Pancreas (tissue), 10 donors: ENCODE measurements around the gene KLHL4. TPM values are rescaled to one million over a fixed set of nuclear protein-coding genes. Genes with fewer than 3 reads are reported as not detected.
"Not testable (repeated sequence)": the region's sequence is repeated elsewhere in the genome, so short reads cannot be mapped to it uniquely, and the experiment has no call there.

Source experiments
- ATAC-seq, 4 donors: fragments of 200-7000 bp; cut with Tn5 transposase; one replicate each; pipeline versions ENCODE4 v1.8.0 to v1.9.1; 2020; ENCODE audit warnings: mild to moderate bottlenecking in 4 of 4, moderate library complexity in 4 of 4
- DNase-seq, 6 donors: peaks; one replicate each; pipeline ENCODE4 v3.0.0-alpha.2; 2020
- FAIRE-seq: peaks from 2 replicates; lab custom pipeline; 2012; peaks lifted over from hg19 to GRCh38; lab: Jason Lieb, UNC
- H3K27ac ChIP-seq, 4 donors: fragments of 200-600 bp; sonication (generic); 1 replicate in 3 of 4; 2 replicates in 1 of 4; pipeline versions ENCODE4 v1.5.0 to v1.8.0; 2020
- H3K27me3 ChIP-seq, 4 donors: fragments of 200-600 bp; one replicate each; pipeline ENCODE4 v1.8.0; 2021
- H3K36me3 ChIP-seq, 3 donors: fragments of 200-600 bp; sonication (generic) in 1 of 3; one replicate each; pipeline versions ENCODE4 v1.5.0 to v1.8.0; 2020 to 2021
- H3K4me1 ChIP-seq, 3 donors: fragments of 200-600 bp; one replicate each; pipeline ENCODE4 v1.8.0; 2021
- H3K4me3 ChIP-seq, 4 donors: fragments of 200-600 bp; sonication (generic) in 2 of 4; one replicate each; pipeline versions ENCODE4 v1.5.0 to v1.8.0; 2020 to 2021
- H3K9me3 ChIP-seq, 4 donors: fragments of 200-600 bp; one replicate each; pipeline ENCODE4 v1.8.0; 2021
- WGBS, 2 donors: extraction: QIAGEN DNeasy Blood & Tissue Kit; methylation state at CpG; one replicate each; pipeline ENCODE4 v1.1.7; 2013; 5-methylcytosine and 5-hydroxymethylcytosine counted together
- intact Hi-C, 3 donors: fragments of 100-400 bp; cut with DNase I; formaldehyde crosslinking; loops; one replicate each; pipeline versions ENCODE4 v1.11.1 to v1.14.2; 2022
- polyA plus RNA-seq, 2 donors: library from polyadenylated mRNA; stranded (reverse); fragments of 200-250 nt; gene quantifications; one replicate each; pipeline ENCODE4 v1.2.3, GENCODE V29; 2013
- total RNA-seq, 6 donors: library from RNA; stranded (reverse); fragmentation: NEBNext Ultra II Directional in 4 of 6; extraction: Animal tissue kit (Norgen Biotek cat#: 25700) in 4 of 6; gene quantifications; one replicate each; pipeline versions ENCODE4 v1.2.1 to v1.2.4, GENCODE V29; 2021 to 2023
- TF ChIP-seq, protein P1 (sequence below), 4 donors: fragments of 200-600 bp; sonication (generic) in 3 of 4; IDR thresholded peaks; one replicate each; pipeline versions ENCODE4 v1.5.0 to v1.8.0; 2021; ENCODE audit warnings: antibody characterized with exemption in 4 of 4
- donor health status: healthy with polysubstance abuse.
- donor health status: DM: no; HTN: no; CAD: no; lungs with moderate emphysema.
- donor health status: DM: no; HTN: no; CAD: no.
- donor health status: control.
- donor health status: control.
- donor health status: Bipolar disorder and iron deficiency.
- donor health status: DM: yes; HTN: yes; CAD: no.
- donor health status: DM: no; HTN: no; CAD: no.
- donor health status: DM: no; HTN: no; CAD: no.
- donor health status: DM: yes; HTN: yes; CAD: no.

The KLHL4 gene, protein sequence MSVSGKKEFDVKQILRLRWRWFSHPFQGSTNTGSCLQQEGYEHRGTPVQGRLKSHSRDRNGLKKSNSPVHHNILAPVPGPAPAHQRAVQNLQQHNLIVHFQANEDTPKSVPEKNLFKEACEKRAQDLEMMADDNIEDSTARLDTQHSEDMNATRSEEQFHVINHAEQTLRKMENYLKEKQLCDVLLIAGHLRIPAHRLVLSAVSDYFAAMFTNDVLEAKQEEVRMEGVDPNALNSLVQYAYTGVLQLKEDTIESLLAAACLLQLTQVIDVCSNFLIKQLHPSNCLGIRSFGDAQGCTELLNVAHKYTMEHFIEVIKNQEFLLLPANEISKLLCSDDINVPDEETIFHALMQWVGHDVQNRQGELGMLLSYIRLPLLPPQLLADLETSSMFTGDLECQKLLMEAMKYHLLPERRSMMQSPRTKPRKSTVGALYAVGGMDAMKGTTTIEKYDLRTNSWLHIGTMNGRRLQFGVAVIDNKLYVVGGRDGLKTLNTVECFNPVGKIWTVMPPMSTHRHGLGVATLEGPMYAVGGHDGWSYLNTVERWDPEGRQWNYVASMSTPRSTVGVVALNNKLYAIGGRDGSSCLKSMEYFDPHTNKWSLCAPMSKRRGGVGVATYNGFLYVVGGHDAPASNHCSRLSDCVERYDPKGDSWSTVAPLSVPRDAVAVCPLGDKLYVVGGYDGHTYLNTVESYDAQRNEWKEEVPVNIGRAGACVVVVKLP
- total RNA-seq (under 1 TPM in 5 of 6 donors, not detected in 1; 0.04 to 0.22 (median 0.19) TPM), polyA plus RNA-seq (under 1 TPM; 0.04 to 0.21 TPM)

DNA sequence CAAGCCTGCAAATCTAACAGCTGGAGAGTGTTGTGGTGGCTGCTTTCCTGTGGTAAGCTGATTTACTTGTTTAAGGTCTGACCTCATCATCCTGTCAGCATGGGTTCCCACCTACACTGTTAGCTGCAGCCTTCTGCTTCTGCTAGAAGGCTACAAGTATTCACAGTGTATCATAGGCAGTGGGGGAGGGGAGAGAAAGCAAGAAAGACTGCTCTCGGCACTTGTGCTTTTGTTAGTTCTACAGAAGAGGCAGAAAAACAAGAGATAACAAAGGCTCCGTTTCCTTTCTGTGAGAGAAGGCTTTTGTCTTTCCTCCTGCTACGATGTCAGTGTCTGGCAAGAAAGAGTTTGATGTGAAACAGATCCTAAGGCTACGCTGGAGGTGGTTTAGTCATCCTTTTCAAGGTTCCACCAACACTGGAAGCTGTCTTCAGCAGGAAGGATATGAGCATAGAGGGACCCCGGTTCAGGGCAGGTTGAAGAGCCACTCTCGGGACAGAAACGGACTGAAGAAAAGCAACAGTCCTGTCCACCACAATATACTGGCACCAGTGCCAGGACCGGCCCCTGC lies at the start of gene KLHL4:
TSS of gene KLHL4 (plus strand) at position 232 of the 571 bp plus-strand sequence. CDS start at position 324, 92 bp downstream.
- FAIRE-seq: no peak

DNA sequence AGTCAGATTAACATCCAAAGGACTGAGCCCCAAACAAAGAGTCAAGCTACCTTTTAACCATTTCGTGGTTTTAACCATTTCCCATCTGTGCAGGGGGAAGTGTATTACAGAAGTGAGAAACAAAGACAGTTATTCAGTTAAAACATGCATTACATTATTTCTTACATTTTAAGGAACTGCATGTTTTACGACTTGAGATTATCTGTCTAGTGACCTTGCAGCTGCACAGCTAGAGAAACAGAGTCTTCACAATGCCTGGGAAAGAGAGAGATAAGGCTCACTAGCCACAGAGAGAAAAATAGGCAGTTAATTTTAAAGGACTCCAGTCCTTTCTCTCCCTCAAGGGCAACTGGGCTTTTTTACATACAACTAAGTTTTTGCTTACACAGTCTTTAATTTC lies 48.7 kb upstream of the KLHL4 start:
- intact Hi-C loops: no loop called here
- 8 to 11% methylated on average over 2 of the region's 2 CpGs for WGBS, 2 donors
- Histone ChIP-seq H3K27ac (no peak overlapping the region), H3K36me3 (no peaks in the 10 kb centered on the region), H3K4me3 (no peak overlapping the region), H3K9me3 (no peaks in the 10 kb centered on the region), H3K4me1 (no peaks in the 10 kb centered on the region), H3K27me3 (peaks cover 0 to 5% (median 0%) of the 10 kb centered on the region in 4 donors)
- TF ChIP-seq, protein P1, sequence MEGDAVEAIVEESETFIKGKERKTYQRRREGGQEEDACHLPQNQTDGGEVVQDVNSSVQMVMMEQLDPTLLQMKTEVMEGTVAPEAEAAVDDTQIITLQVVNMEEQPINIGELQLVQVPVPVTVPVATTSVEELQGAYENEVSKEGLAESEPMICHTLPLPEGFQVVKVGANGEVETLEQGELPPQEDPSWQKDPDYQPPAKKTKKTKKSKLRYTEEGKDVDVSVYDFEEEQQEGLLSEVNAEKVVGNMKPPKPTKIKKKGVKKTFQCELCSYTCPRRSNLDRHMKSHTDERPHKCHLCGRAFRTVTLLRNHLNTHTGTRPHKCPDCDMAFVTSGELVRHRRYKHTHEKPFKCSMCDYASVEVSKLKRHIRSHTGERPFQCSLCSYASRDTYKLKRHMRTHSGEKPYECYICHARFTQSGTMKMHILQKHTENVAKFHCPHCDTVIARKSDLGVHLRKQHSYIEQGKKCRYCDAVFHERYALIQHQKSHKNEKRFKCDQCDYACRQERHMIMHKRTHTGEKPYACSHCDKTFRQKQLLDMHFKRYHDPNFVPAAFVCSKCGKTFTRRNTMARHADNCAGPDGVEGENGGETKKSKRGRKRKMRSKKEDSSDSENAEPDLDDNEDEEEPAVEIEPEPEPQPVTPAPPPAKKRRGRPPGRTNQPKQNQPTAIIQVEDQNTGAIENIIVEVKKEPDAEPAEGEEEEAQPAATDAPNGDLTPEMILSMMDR (IDR thresholded peaks at IDR 0.05): no peak
- FAIRE-seq: no peak
- no peak for DNase-seq
- no peak for ATAC-seq

More for the DNA sequence above, at the start of gene KLHL4:
- DNase-seq (no peak), ATAC-seq (peak in 2 of 4 donors; percentile 46 to 55)
- no peaks in the 10 kb centered on the region for H3K36me3 ChIP-seq
- peaks cover 0 to 31% (median 2%) of the 10 kb centered on the region in 4 donors for H3K27me3 ChIP-seq
- no peak within 1 kb of the TSS for H3K27ac ChIP-seq
- H3K4me1 ChIP-seq: no peaks in the 10 kb centered on the region
- no peaks in the 10 kb centered on the region for H3K9me3 ChIP-seq
- TF ChIP-seq, protein P1 (IDR thresholded peaks at IDR 0.05): no peak
- intact Hi-C loops: no loop called here
- WGBS, 2 donors: 1 to 16% methylated on average over 8 of the region's 8 CpGs
- H3K4me3 ChIP-seq: no peak within 1 kb of the TSS

DNA sequence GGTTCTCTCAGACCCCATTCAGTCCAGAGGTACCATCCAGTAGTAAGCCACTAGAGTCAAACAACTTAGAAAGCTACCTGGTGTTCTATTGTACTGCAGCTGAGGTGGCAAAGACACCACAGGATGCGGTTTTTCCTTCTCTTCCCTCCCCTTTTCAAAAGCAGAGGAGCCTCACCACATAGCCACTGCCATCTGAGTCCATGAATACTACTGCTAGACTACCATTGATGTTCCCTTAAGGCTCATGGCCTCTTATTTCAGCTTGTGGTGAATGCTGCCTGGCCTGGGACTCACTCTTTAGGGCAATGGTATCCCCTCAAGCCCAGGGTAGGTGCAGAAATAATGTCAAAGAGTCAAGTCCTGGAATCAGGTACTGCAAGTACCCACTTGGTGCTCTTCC lies 41.8 kb upstream of the KLHL4 start:
- H3K27ac ChIP-seq: no peak overlapping the region
- TF ChIP-seq, protein P1 (IDR thresholded peaks at IDR 0.05): no peak
- H3K9me3 ChIP-seq: no peaks in the 10 kb centered on the region
- DNase-seq (no peak), FAIRE-seq (no peak), ATAC-seq (no peak)
- no peak overlapping the region for H3K4me3 ChIP-seq
- intact Hi-C loops: no loop called here
- 11 to 29% methylated on average over 1 of the region's 1 CpG for WGBS, 2 donors
- no peaks in the 10 kb centered on the region for H3K4me1 ChIP-seq
- no peaks in the 10 kb centered on the region for H3K27me3 ChIP-seq
- no peaks in the 10 kb centered on the region for H3K36me3 ChIP-seq

DNA sequence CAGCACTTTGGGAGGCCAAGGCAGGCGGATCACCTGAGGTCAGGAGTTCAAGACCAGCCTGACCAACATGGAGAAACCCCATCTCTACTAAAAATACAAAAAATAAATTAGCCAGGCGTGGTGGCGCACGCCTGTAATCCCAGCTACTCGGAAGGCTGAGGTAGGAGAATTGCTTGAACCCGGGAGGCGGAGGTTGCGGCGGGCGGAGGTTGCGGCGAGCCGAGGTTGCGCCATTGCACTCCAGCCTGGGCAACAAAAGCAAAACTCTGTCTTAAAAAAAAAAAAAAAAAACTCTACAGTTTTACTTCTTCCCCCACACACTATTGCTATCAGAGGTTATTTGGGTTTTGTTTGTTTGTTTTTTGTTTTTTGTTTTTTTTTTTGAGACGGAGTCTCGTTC lies 38.9 kb upstream of the KLHL4 start:
- ATAC-seq, intact Hi-C loops, H3K27ac ChIP-seq, H3K9me3 ChIP-seq, FAIRE-seq, H3K36me3 ChIP-seq, H3K4me1 ChIP-seq, DNase-seq, H3K27me3 ChIP-seq, H3K4me3 ChIP-seq: not testable (repeated sequence)
- 84 to 89% methylated on average over 16 of the region's 16 CpGs for WGBS, 2 donors

DNA sequence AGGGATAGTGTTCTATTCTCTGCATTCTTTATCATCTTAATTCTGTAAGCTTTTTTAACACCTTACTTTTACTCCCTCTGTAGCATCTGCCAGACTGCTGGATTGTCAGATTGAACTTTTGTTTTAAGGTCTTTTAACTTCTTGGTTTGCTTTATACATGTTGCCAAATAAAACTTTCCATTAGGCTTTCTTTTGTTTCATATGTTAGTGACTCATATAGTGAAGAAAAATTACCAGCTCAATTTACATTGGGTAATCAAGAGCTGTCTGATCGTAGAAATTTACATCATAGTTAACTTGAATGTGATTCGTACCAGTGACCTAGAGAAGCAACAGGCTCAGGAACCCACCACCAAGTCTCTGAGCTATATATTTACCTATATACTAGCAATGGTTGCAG lies 28.5 kb upstream of the KLHL4 start:
- WGBS, 2 donors: 36 to 54% methylated on average over 2 of the region's 2 CpGs
- FAIRE-seq: no peak

More for the DNA sequence above, 28.5 kb upstream of the KLHL4 start:
- H3K9me3 ChIP-seq: no peaks in the 10 kb centered on the region
- no peak for DNase-seq
- no peak overlapping the region for H3K4me3 ChIP-seq
- no peak for ATAC-seq
- H3K4me1 ChIP-seq: no peaks in the 10 kb centered on the region
- H3K36me3 ChIP-seq: no peaks in the 10 kb centered on the region
- intact Hi-C loops: no loop called here
- TF ChIP-seq, protein P1 (IDR thresholded peaks at IDR 0.05): no peak
- H3K27ac ChIP-seq: no peak overlapping the region
- peaks cover 0 to 10% (median 0%) of the 10 kb centered on the region in 4 donors for H3K27me3 ChIP-seq
